Measurements from ENCODE around the gene LRBA. TPM values are rescaled to one million over a fixed set of nuclear protein-coding genes. Genes with fewer than 3 reads are reported as not detected.

The LRBA gene
- total and polyA plus RNA-seq, 2 of the 4 experiments (the other 2 are of a cell fraction) = 10.2 to 51.6 TPM

DNA sequence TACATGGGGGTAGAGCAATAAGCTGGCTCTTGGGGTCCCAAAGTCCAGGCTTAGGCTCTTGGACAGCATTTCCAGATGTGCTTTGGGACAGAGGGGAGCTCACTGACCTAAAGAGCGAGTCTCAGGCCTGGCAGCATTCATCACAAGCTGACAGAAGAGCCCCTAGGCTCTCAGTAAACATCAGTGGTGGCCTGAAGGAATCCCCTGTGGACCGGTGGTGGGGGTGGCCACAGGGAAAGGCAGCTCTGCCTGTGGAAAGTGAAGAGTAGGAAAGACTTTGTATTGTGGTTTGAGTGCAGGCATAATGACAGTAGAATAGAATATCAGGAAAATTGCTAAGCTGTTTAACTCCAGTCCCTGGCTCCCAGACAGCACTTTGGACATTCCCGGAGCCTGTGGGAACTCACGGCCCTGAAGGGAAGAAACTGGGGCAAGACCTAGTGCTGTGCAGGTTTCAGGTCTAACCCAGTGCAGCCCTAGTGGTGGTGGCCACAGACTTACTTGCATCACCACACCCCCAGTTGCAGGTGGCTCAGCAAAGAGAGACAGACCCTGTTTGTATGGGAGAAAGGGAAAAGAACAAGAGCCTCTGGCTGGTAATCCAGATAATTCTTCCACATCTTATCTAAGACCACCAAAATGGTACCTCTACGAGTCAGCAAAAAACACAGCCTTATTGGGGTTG is 291.2 kb downstream of the LRBA start:
- no peak overlapping the region for H2BK120ac ChIP-seq (ENCODE audit: low read depth, low read length)

More for the DNA sequence above, 291.2 kb downstream of the LRBA start:
- Histone ChIP-seq H3K9me3 (ENCODE audit: control insufficient read depth, insufficient read depth, low read length) (peaks cover 3% of the 10 kb centered on the region; the same call in 1 of the 2 replicates), H3K79me1 (ENCODE audit: low read depth in 1 of 2, low read length in 2 of 2) (no peaks in the 10 kb centered on the region), H3K27me3 (ENCODE audit: control insufficient read depth, insufficient read depth, low read length) (no peaks in the 10 kb centered on the region), H3K23ac (ENCODE audit: low read depth, low read length) (no peak overlapping the region), H3K18ac (ENCODE audit: low read depth, low read length) (no peak overlapping the region), H4K91ac (ENCODE audit: insufficient read depth, low read depth, low read length) (no peak overlapping the region), H3K14ac (replicated peaks; ENCODE audit: low read depth, low read length) (no peak overlapping the region), H3K56ac (ENCODE audit: extremely low read depth, insufficient read depth, low read length) (no peak overlapping the region), H2BK5ac (ENCODE audit: low read depth, low read length, poor library complexity, severe bottlenecking) (no peak overlapping the region), H3K4ac (ENCODE audit: low read depth, low read length) (no peak overlapping the region), H2AK5ac (ENCODE audit: low read depth, low read length) (no peak overlapping the region), H4K5ac (ENCODE audit: low read depth, low read length) (no peak overlapping the region), H3K36me3 (ENCODE audit: control insufficient read depth, insufficient read depth, low read length) (no peaks in the 10 kb centered on the region), H2AK9ac (replicated peaks; ENCODE audit: low read depth, low read length, poor library complexity) (no peak overlapping the region), H3K27ac (ENCODE audit: insufficient read depth, low read length) (no peak overlapping the region), H3K4me1 (ENCODE audit: control insufficient read depth, insufficient read depth, low read length) (no peaks in the 10 kb centered on the region), H4K8ac (ENCODE audit: low read depth in 2 of 2, low read length in 2 of 2) (no peak overlapping the region), H2BK15ac (ENCODE audit: low read depth, low read length) (no peak overlapping the region), H3K9me1 (ENCODE audit: insufficient read depth, low read length) (no peaks in the 10 kb centered on the region), H2AFZ (replicated peaks; ENCODE audit: low read length, poor library complexity) (no peak overlapping the region), H3K9ac (ENCODE audit: low read depth, low read length) (no peak overlapping the region), H4K20me1 (ENCODE audit: insufficient read depth, low read length) (no peaks in the 10 kb centered on the region), H3K4me2 (ENCODE audit: low read depth, low read length) (no peak overlapping the region), H3K4me3 (ENCODE audit: insufficient read depth, low read depth, low read length) (no peak overlapping the region), H2BK20ac (ENCODE audit: low read depth, low read length) (no peak overlapping the region)
- in situ Hi-C loops (cut with MboI; ENCODE audit: low sequenced_read_pairs) (no loop called here), intact Hi-C loops (cut with micrococcal nuclease) (no loop called here), dilution Hi-C loops (cut with HindIII; ENCODE audit: low sequenced_read_pairs, unreplicated experiment) (no loop called here)
- WGBS, 2 experiments (ENCODE audit: extremely low coverage in 2 of 2, insufficient read length in 1 of 2) = 20% methylated on average over 1 of the region's 5 CpGs; no CpG with 5 or more reads in 1 of the 2 experiments
- POLR2A ChIA-PET (ENCODE audit: unreplicated experiment) = no interaction called here
- no peak for ATAC-seq (ENCODE audit: low read depth)
- no peak for TF ChIP-seq RCOR1 (IDR thresholded peaks at IDR 0.05; ENCODE audit: insufficient replicate concordance, low read length)
- no peak for TF ChIP-seq SMC3 (IDR thresholded peaks at IDR 0.05; ENCODE audit: low read depth, low read length)
- no peak for TF ChIP-seq RAD21 (IDR thresholded peaks at IDR 0.05; ENCODE audit: low read length)
- TF ChIP-seq, protein P1, sequence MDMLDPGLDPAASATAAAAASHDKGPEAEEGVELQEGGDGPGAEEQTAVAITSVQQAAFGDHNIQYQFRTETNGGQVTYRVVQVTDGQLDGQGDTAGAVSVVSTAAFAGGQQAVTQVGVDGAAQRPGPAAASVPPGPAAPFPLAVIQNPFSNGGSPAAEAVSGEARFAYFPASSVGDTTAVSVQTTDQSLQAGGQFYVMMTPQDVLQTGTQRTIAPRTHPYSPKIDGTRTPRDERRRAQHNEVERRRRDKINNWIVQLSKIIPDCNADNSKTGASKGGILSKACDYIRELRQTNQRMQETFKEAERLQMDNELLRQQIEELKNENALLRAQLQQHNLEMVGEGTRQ (IDR thresholded peaks at IDR 0.05; ENCODE audit: low read depth, low read length) = no peak
- TF ChIP-seq MAFK (IDR thresholded peaks at IDR 0.05; ENCODE audit: low read depth, low read length) = no peak
- TF ChIP-seq RFX5 (IDR thresholded peaks at IDR 0.05; ENCODE audit: low read depth, low read length) = no peak
- TF ChIP-seq NFE2L2 (IDR thresholded peaks at IDR 0.05; ENCODE audit: low read depth, low read length) = no peak
- no peak for TF ChIP-seq POLR2A (IDR thresholded peaks at IDR 0.05; ENCODE audit: low read depth, low read length)
- BruUV-seq (replicated peaks) = no TSS peak
- CTCF ChIA-PET = no interaction called here
- DNase-seq = no peak
